Neuronal stem cell (in vitro differentiated cells): ENCODE measurements around the gene GPATCH2.

ENCODE experiments used
- DNase-seq: peaks from one replicate; pipeline ENCODE4 v3.0.0-alpha.2; 2013; ENCODE audit warnings: low spot score
- H2AFZ ChIP-seq: one replicate; pipeline ENCODE4 v1.6.1; 2013; ENCODE audit warnings: mild to moderate bottlenecking, low read length, inconsistent platforms
- H2AK5ac ChIP-seq: 2 replicates; pipeline ENCODE4 v1.6.1; 2013; ENCODE audit warnings: low read depth, mild to moderate bottlenecking, inconsistent platforms, low read length, moderate library complexity, mixed read lengths
- H2BK120ac ChIP-seq: 2 replicates; pipeline ENCODE4 v1.6.1; 2013; ENCODE audit warnings: low read depth, mild to moderate bottlenecking, inconsistent platforms, low read length, moderate library complexity, mixed read lengths
- H2BK12ac ChIP-seq: one replicate; pipeline ENCODE4 v1.6.1; 2013; ENCODE audit warnings: low read length, inconsistent platforms
- H2BK15ac ChIP-seq: 2 replicates; pipeline ENCODE4 v1.6.1; 2013; ENCODE audit warnings: mild to moderate bottlenecking, low read length, inconsistent platforms, mixed read lengths
- H2BK5ac ChIP-seq: one replicate; pipeline ENCODE4 v1.6.1; 2013; ENCODE audit warnings: inconsistent platforms, mild to moderate bottlenecking, low read length, moderate library complexity
- H3K14ac ChIP-seq: one replicate; pipeline ENCODE4 v1.6.1; 2013; ENCODE audit warnings: low read length, inconsistent platforms
- H3K18ac ChIP-seq: 2 replicates; pipeline ENCODE4 v1.6.1; 2013; ENCODE audit warnings: low read length, inconsistent platforms
- H3K23ac ChIP-seq: 2 replicates; pipeline ENCODE4 v1.6.1; 2013; ENCODE audit warnings: low read depth, mild to moderate bottlenecking, mixed read lengths, low read length, inconsistent platforms; ENCODE audit not compliant: poor library complexity
- H3K27ac ChIP-seq: replicated peaks from 3 replicates; pipeline ENCODE4 v1.5.1; 2013; ENCODE audit warnings: low read length, inconsistent platforms
- H3K27me3 ChIP-seq, 3 experiments: 2 replicates each; pipeline ENCODE4 v1.6.1; 2013; ENCODE audit warnings: low read length in 3 of 3, mild to moderate bottlenecking in 2 of 3, inconsistent platforms in 1 of 3, low read depth in 1 of 3, mixed read lengths in 1 of 3, moderate library complexity in 1 of 3; ENCODE audit not compliant: control insufficient read depth in 3 of 3, insufficient read depth in 3 of 3
- H3K36me3 ChIP-seq, 2 donors: replicated peaks in 1 of 2; 2 replicates each; pipeline ENCODE4 v1.6.1; 2013; ENCODE audit warnings: low read length in 2 of 2; ENCODE audit not compliant: control insufficient read depth in 2 of 2, insufficient read depth in 2 of 2
- H3K4ac ChIP-seq: 2 replicates; pipeline ENCODE4 v1.6.1; 2013; ENCODE audit warnings: inconsistent platforms, mild to moderate bottlenecking, low read length, moderate library complexity
- H3K4me1 ChIP-seq, 2 donors: 1 replicate in 1 of 2; 2 replicates in 1 of 2; pipeline ENCODE4 v1.6.1; 2013; ENCODE audit warnings: low read length in 2 of 2, low read depth in 1 of 2; ENCODE audit not compliant: control insufficient read depth in 2 of 2, insufficient read depth in 1 of 2
- H3K4me2 ChIP-seq: one replicate; pipeline ENCODE4 v1.6.1; 2013; ENCODE audit warnings: mild to moderate bottlenecking, low read length, inconsistent platforms; ENCODE audit not compliant: insufficient read depth, poor library complexity, severe bottlenecking
- H3K4me3 ChIP-seq, 2 donors: 2 replicates each; pipeline ENCODE4 v1.5.1; 2013; ENCODE audit warnings: low read length in 2 of 2, mild to moderate bottlenecking in 2 of 2, inconsistent platforms in 1 of 2, moderate library complexity in 1 of 2
- H3K79me1 ChIP-seq: one replicate; pipeline ENCODE4 v1.6.1; 2013; ENCODE audit warnings: low read depth, mild to moderate bottlenecking, inconsistent platforms, low read length, moderate library complexity
- H3K9ac ChIP-seq: one replicate; pipeline ENCODE4 v1.6.1; 2013; ENCODE audit warnings: mild to moderate bottlenecking, low read depth, low read length, inconsistent platforms; ENCODE audit not compliant: poor library complexity
- H3K9me3 ChIP-seq, 2 donors: replicated peaks in 1 of 2; 2 replicates each; pipeline versions ENCODE3 to v1.6.1; 2013; ENCODE audit warnings: low read length in 2 of 2, mild to moderate bottlenecking in 2 of 2, inconsistent platforms in 1 of 2, low read depth in 1 of 2, mixed read lengths in 1 of 2, moderate library complexity in 1 of 2; ENCODE audit not compliant: control insufficient read depth in 2 of 2, insufficient read depth in 1 of 2
- H4K8ac ChIP-seq: one replicate; pipeline ENCODE4 v1.6.1; 2013; ENCODE audit warnings: low read depth, mild to moderate bottlenecking, inconsistent platforms, low read length, moderate library complexity
- H4K91ac ChIP-seq: one replicate; pipeline ENCODE4 v1.6.1; 2013; ENCODE audit warnings: low read length, low read depth, mild to moderate bottlenecking, inconsistent platforms; ENCODE audit not compliant: poor library complexity
- WGBS, 2 donors: extraction: QIAGEN DNeasy Blood & Tissue Kit; methylation state at CpG; one replicate each; pipeline ENCODE4 v1.1.7; 2013; ENCODE audit warnings: missing lambda C conversion rate in 2 of 2, mixed read lengths in 1 of 2; ENCODE audit not compliant: insufficient read length in 2 of 2, insufficient replicate concordance in 1 of 2; ENCODE audit errors: extremely low coverage in 2 of 2; 5-methylcytosine and 5-hydroxymethylcytosine counted together

GPATCH2 gene

DNA sequence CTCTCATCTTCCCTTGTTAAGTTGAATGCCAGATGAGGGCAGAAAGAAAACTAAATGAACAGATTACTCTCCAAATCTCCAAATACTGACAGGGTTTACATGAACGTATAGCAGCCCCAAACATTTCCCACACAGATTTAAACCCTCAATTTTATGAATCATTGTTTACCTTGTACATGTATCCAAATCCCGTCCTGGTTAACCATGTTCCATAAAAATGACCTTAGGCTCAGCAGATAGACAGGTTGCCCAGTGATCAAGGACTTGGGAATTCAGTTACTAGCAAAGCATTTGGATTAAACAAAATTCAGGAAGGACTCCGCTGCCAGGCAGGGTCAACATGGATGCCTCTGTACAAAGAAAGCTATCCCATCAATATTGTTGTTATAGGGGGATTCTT is 213.5 kb downstream of the GPATCH2 start:
- Histone ChIP-seq H3K4ac (no peak overlapping the region), H3K27me3 (no peaks in the 10 kb centered on the region), H3K9ac (no peak overlapping the region), H3K27ac (no peak overlapping the region), H3K14ac (no peak overlapping the region), H2AK5ac (no peak overlapping the region), H3K4me2 (no peak overlapping the region), H2AFZ (no peak overlapping the region), H3K9me3 (no peaks in the 10 kb centered on the region), H2BK120ac (no peak overlapping the region), H4K91ac (no peak overlapping the region), H3K79me1 (no peaks in the 10 kb centered on the region), H3K4me3 (no peak overlapping the region), H2BK5ac (no peak overlapping the region), H2BK12ac (no peak overlapping the region), H2BK15ac (no peak overlapping the region), H4K8ac (no peak overlapping the region), H3K23ac (no peak overlapping the region), H3K18ac (no peak overlapping the region), H3K36me3 (no peaks in the 10 kb centered on the region), H3K4me1 (no peaks in the 10 kb centered on the region)
- no CpG with 5 or more reads among the region's 3 CpGs for WGBS, 2 donors
- no peak for DNase-seq

DNA sequence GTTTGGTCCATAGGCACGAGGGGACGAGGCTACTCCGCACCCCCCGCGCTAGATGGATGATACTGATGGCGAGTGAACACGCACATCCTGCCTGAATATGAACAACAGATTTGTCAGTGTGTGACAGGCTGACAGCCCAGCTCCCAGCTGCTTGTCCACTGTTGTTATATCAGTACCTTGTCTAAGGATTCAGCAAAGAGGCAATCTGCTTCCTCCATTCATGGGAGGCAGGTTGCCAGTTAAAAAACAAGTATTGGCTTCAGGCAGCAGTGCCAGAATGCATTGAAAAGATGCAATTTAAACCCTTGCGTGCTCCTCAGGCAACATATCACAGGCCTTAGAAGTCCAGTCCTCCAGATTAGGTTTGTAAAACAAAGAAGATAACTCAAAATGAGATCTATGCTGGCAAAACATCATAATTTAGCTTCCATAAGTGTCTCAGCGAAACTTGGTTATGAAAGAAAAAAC is 223.3 kb downstream of the GPATCH2 start:
- Histone ChIP-seq H2BK5ac (no peak overlapping the region), H3K79me1 (no peaks in the 10 kb centered on the region), H2BK15ac (no peak overlapping the region), H3K14ac (no peak overlapping the region), H3K36me3 (no peaks in the 10 kb centered on the region), H2AFZ (peak overlapping the region; percentile 50), H3K27me3 (no peaks in the 10 kb centered on the region), H4K8ac (no peak overlapping the region), H2BK120ac (no peak overlapping the region), H2BK12ac (no peak overlapping the region), H4K91ac (no peak overlapping the region), H3K4me1 (peaks cover 1 to 2% of the 10 kb centered on the region in 2 donors), H3K9me3 (no peaks in the 10 kb centered on the region), H3K4me2 (no peak overlapping the region), H2AK5ac (no peak overlapping the region), H3K4ac (no peak overlapping the region), H3K23ac (no peak overlapping the region), H3K18ac (no peak overlapping the region), H3K4me3 (no peak overlapping the region), H3K27ac (no peak overlapping the region), H3K9ac (no peak overlapping the region)
- DNase-seq, result no peak
- no CpG with 5 or more reads among the region's 9 CpGs for whole genome bisulfite sequencing, 2 donors

DNA sequence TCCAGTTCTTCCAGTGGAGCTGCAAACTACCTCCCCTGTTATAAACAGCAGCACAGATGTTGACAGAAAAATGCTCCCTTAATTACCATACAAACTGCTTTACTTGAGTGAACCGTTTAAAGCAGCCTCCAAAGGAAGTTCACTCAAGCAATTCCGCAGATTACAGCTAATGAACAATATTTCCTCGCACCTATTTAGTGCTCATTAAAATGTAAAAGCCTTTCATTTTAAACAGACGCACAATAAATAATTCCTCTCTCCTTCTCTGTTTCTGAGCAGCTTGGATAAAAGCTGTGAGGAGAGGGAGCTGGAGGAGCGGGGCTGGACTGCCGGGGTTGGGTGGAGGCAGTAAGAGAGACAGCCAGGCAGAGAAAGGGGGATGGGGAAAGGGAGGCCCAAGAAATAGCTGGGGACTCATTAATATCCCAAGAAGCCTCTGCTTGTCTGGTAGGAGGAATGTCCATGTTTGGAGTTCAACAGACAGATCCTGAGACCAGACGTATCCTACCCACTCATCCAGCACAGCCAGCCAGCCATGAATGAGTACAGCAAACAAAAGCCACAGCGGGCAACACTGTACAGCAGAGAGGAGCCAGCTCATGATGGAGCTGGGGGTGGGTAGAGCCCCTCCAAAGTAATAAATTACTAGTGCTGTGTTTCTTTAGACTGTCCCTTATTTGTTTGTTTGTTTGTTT is 227.7 kb downstream of the GPATCH2 start:
- H3K18ac ChIP-seq, result no peak overlapping the region
- no peak overlapping the region for H2AK5ac ChIP-seq
- H3K9me3 ChIP-seq, result no peaks in the 10 kb centered on the region
- H3K4me3 ChIP-seq, result no peak overlapping the region
- no peaks in the 10 kb centered on the region for H3K79me1 ChIP-seq
- H3K27me3 ChIP-seq, result no peaks in the 10 kb centered on the region
- no peak overlapping the region for H2BK5ac ChIP-seq
- no peak overlapping the region for H4K8ac ChIP-seq
- H3K9ac ChIP-seq, result no peak overlapping the region
- no peaks in the 10 kb centered on the region for H3K36me3 ChIP-seq
- H2BK15ac ChIP-seq, result no peak overlapping the region
- H3K4ac ChIP-seq, result no peak overlapping the region
- no peak overlapping the region for H2BK12ac ChIP-seq
- peak overlapping the region; percentile 79 for H2AFZ ChIP-seq
- H3K4me1 ChIP-seq, result peaks cover 1 to 2% of the 10 kb centered on the region in 2 donors
- H3K14ac ChIP-seq, result no peak overlapping the region
- H4K91ac ChIP-seq, result no peak overlapping the region
- no peak overlapping the region for H2BK120ac ChIP-seq
- WGBS, 2 donors, result no CpG with 5 or more reads among the region's 8 CpGs
- no peak for DNase-seq
- H3K23ac ChIP-seq, result no peak overlapping the region
- no peak overlapping the region for H3K27ac ChIP-seq
- H3K4me2 ChIP-seq, result no peak overlapping the region

DNA sequence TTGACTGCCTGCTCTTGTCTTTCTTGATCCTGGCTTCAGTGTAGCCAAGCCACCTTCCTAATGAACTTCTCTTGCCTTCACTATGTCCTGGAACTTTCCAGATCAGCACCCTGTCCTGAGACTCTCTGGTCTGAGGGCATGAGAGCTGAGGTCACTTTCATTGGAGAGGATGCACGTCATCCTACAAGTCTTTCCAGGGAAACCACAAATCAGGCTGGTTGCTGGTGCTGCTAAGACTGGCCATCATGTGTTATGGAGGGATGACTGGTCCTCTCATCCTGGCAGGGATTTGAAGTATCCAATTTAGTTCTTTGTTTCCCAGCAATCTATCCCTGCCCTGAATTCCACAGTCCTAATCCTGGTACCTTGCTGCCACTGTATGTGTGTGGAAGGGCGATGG is 228.6 kb downstream of the GPATCH2 start:
- no CpG with 5 or more reads among the region's 2 CpGs for WGBS, 2 donors
- no peaks in the 10 kb centered on the region for H3K9me3 ChIP-seq
- H3K14ac ChIP-seq, result no peak overlapping the region

More for the DNA sequence above, 228.6 kb downstream of the GPATCH2 start:
- no peak overlapping the region for H3K27ac ChIP-seq
- no peak overlapping the region for H3K4me3 ChIP-seq
- H2BK120ac ChIP-seq, result no peak overlapping the region
- no peaks in the 10 kb centered on the region for H3K36me3 ChIP-seq
- H3K79me1 ChIP-seq, result no peaks in the 10 kb centered on the region
- H3K4me2 ChIP-seq, result no peak overlapping the region
- H2BK12ac ChIP-seq, result no peak overlapping the region
- DNase-seq, result no peak
- no peak overlapping the region for H2BK15ac ChIP-seq
- no peak overlapping the region for H3K4ac ChIP-seq
- H3K23ac ChIP-seq, result no peak overlapping the region
- peak overlapping the region; percentile 10 for H2AFZ ChIP-seq
- no peak overlapping the region for H2BK5ac ChIP-seq
- no peak overlapping the region for H4K8ac ChIP-seq
- H3K18ac ChIP-seq, result no peak overlapping the region
- no peak overlapping the region for H4K91ac ChIP-seq
- no peaks in the 10 kb centered on the region for H3K27me3 ChIP-seq
- no peak overlapping the region for H3K9ac ChIP-seq
- peaks cover 0 to 2% of the 10 kb centered on the region in 2 donors for H3K4me1 ChIP-seq
- H2AK5ac ChIP-seq, result no peak overlapping the region
